Peyer's patch (tissue), 4 donors: ENCODE data around the gene MNX1. TPM values are rescaled to one million over a fixed set of nuclear protein-coding genes. Genes with fewer than 3 reads are reported as not detected.

Experiments used
- DNase-seq, 3 donors: peaks; one replicate each; pipeline ENCODE4 v3.0.0-alpha.2; 2017 to 2019
- H3K27ac ChIP-seq, 4 donors: fragments of 200-600 bp; sonication (generic); one replicate each; pipeline ENCODE4 v1.5.1; 2016 to 2019
- H3K27me3 ChIP-seq, 2 donors: fragments of 200-600 bp; sonication (generic); one replicate each; pipeline ENCODE4 v1.5.1; 2019
- H3K36me3 ChIP-seq, 3 donors: fragments of 200-600 bp; sonication (generic); one replicate each; pipeline ENCODE4 v1.5.1; 2016 to 2019
- H3K4me1 ChIP-seq, 4 donors: fragments of 200-600 bp; sonication (generic); one replicate each; pipeline ENCODE4 v1.5.1; 2016 to 2019
- H3K4me3 ChIP-seq, 4 donors: fragments of 200-600 bp; sonication (generic); 1 replicate in 3 of 4; 2 replicates in 1 of 4; pipeline ENCODE4 v1.5.1; 2016 to 2019; ENCODE audit warnings: mild to moderate bottlenecking in 1 of 4
- H3K9me3 ChIP-seq, 4 donors: fragments of 200-600 bp; sonication (generic); one replicate each; pipeline ENCODE4 v1.5.1; 2016 to 2019; ENCODE audit warnings: mild to moderate bottlenecking in 1 of 4
- POLR2A ChIP-seq, 2 donors: fragments of 450-650 bp; IDR thresholded peaks; one replicate each; pipeline ENCODE4 v1.5.1; 2017; ENCODE audit warnings: antibody characterized with exemption in 2 of 2, mild to moderate bottlenecking in 2 of 2, moderate library complexity in 2 of 2
- total RNA-seq, 4 donors: library from RNA; depleted of rRNA; stranded (reverse); fragments of >200 nt; gene quantifications; one replicate each; pipeline ENCODE4 v1.1.0, GENCODE V29; 2016
- TF ChIP-seq, protein P1 (sequence below), 6 experiments: fragments of 450-650 bp in 4 of 6; fragments of 200-600 bp in 2 of 6; sonication (generic) in 1 of 6; IDR thresholded peaks; one replicate each; pipeline ENCODE4 v1.5.1; 2017 to 2019; ENCODE audit warnings: antibody characterized with exemption in 6 of 6, mild to moderate bottlenecking in 3 of 6, moderate library complexity in 1 of 6

Gene MNX1
- 10 to 100 TPM in 3 of 4 donors, 1 to 10 TPM in 1; 7.4 to 41.9 (median 16.9) TPM for total RNA-seq

DNA sequence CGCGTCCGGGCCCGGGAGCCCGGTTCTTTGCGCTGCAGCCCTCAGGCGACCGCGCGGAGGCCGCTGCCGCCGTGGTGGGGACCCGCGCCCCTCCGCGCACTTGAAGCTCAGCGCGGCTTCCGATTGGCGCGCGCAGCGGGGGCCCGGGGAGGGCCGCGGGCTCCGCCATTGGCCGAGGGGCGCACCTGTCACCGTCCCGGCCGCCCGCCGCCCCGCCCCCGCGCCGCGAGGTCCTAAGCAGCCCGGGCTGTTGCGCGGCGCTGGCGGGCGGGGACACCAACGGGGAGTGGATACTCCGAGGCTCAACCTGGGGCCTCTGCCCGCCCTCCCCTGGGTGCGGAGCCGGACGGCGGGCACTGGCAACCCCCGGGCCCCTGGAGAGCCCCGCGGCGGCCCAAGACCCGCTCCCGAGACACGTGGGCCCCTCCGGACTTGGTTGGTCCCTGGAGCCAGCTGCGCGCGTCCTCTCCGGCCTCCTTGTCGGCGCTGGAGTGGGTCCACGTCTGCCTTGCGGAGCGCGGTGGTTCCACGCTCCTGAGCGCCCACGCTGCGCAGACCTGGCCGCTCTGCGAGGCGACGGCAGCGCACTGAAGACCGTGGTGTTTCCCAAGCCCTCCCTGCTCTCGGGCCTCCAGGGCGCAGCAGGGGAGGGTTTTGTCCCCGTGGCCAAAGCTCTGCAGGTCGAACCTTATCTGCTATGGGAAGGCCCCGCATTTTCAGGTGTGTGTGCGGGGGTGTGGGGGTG is at the start of gene MNX1:
TSS of gene MNX1 (minus strand) at position 76 of the 745 bp plus-strand sequence. CDS start 313 bp downstream, outside the sequence.
- H3K4me1 ChIP-seq: peaks cover 0 to 36% (median 6%) of the 10 kb centered on the region in 4 donors
- TF ChIP-seq, protein P1, sequence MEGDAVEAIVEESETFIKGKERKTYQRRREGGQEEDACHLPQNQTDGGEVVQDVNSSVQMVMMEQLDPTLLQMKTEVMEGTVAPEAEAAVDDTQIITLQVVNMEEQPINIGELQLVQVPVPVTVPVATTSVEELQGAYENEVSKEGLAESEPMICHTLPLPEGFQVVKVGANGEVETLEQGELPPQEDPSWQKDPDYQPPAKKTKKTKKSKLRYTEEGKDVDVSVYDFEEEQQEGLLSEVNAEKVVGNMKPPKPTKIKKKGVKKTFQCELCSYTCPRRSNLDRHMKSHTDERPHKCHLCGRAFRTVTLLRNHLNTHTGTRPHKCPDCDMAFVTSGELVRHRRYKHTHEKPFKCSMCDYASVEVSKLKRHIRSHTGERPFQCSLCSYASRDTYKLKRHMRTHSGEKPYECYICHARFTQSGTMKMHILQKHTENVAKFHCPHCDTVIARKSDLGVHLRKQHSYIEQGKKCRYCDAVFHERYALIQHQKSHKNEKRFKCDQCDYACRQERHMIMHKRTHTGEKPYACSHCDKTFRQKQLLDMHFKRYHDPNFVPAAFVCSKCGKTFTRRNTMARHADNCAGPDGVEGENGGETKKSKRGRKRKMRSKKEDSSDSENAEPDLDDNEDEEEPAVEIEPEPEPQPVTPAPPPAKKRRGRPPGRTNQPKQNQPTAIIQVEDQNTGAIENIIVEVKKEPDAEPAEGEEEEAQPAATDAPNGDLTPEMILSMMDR (IDR thresholded peaks at IDR 0.05): peak in 1 of 6 experiments; percentile 7
- TF ChIP-seq POLR2A (IDR thresholded peaks at IDR 0.05): peak; percentile 68 to 73
- DNase-seq: peak in 2 of 3 donors; percentile 88 to 92
- no peaks in the 10 kb centered on the region for H3K9me3 ChIP-seq
- H3K27me3 ChIP-seq: peaks cover 0 to 39% of the 10 kb centered on the region in 2 donors
- peak within 1 kb of the TSS in 3 of 4 donors; percentile 76 to 90 (median 83) for H3K27ac ChIP-seq
- H3K36me3 ChIP-seq: no peaks in the 10 kb centered on the region
- H3K4me3 ChIP-seq: peak within 1 kb of the TSS; percentile 44 to 78 (median 66)

DNA sequence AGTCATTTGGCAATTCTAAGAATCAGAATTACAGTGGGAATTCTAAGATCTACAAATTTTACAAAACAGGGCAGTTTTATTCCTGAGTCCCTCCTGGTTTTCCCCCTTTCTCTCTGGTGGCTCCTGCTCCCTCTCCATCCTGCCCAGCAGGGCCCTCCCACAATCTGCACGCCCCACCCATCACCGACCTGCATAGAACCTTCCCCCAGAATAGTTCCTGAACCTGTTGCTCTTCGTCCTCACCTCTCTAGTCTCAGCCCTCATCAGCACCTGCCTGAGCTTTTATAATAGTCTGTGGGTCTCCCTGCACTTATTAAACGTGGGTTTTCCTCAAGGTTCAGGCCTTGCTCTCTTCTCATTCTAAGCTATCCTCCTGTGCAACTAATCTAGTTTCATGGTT is 49.1 kb upstream of the MNX1 start:
- peak in 1 of 3 donors; percentile 3 for DNase-seq
- Histone ChIP-seq H3K27me3 (no peaks in the 10 kb centered on the region), H3K4me3 (no peak overlapping the region), H3K36me3 (no peaks in the 10 kb centered on the region), H3K9me3 (peaks cover 0 to 4% (median 2%) of the 10 kb centered on the region in 4 donors), H3K27ac (no peak overlapping the region), H3K4me1 (no peaks in the 10 kb centered on the region)
- TF ChIP-seq, protein P1 (IDR thresholded peaks at IDR 0.05): no peak
- no peak for TF ChIP-seq POLR2A (IDR thresholded peaks at IDR 0.05)

DNA sequence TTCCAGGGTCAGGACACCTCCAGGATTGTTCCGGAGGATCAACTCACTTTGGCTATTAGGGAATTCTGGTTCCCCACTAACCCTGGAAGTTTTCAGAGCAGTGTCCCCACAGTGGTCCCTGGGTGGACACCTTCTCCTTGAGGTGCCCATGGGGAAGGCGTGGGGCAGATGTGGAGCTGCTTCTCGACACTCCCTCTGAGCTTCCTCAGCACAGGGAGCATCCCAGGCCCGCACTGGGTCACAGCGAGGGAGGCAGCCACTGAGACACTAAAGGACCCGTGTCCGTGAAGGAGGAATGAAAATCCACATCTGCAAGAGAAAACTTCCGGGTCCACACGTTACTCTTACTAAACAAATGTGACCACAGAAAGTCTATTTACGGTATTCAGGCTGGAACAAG is 48.2 kb upstream of the MNX1 start:
- Histone ChIP-seq H3K27ac (no peak overlapping the region), H3K27me3 (no peaks in the 10 kb centered on the region), H3K36me3 (no peaks in the 10 kb centered on the region), H3K4me1 (no peaks in the 10 kb centered on the region), H3K9me3 (peaks cover 0 to 4% (median 2%) of the 10 kb centered on the region in 4 donors), H3K4me3 (no peak overlapping the region)
- TF ChIP-seq, protein P1 (IDR thresholded peaks at IDR 0.05): no peak
- TF ChIP-seq POLR2A (IDR thresholded peaks at IDR 0.05): no peak
- DNase-seq: peak in 1 of 3 donors; percentile 22

DNA sequence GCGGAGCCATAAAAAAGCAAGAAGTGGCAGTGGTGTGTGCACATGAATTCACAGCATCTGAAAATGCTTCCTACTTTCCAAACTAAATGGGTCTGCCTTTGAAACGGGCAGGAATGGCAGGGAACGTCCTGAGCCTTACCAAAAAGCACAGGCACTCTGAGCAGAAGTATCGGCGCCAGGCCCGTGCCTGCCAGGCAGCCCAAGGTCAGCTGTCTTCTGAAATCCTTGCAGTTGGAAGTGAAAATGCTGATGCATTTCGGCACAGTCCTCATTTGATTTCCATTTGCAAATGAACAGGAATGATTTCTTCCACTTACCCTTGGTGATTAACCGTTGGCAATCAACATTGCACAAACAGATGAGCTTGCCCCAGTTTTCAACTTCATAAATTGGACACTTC is 47.6 kb upstream of the MNX1 start:
- DNase-seq: peak in 1 of 3 donors; percentile 2

DNA sequence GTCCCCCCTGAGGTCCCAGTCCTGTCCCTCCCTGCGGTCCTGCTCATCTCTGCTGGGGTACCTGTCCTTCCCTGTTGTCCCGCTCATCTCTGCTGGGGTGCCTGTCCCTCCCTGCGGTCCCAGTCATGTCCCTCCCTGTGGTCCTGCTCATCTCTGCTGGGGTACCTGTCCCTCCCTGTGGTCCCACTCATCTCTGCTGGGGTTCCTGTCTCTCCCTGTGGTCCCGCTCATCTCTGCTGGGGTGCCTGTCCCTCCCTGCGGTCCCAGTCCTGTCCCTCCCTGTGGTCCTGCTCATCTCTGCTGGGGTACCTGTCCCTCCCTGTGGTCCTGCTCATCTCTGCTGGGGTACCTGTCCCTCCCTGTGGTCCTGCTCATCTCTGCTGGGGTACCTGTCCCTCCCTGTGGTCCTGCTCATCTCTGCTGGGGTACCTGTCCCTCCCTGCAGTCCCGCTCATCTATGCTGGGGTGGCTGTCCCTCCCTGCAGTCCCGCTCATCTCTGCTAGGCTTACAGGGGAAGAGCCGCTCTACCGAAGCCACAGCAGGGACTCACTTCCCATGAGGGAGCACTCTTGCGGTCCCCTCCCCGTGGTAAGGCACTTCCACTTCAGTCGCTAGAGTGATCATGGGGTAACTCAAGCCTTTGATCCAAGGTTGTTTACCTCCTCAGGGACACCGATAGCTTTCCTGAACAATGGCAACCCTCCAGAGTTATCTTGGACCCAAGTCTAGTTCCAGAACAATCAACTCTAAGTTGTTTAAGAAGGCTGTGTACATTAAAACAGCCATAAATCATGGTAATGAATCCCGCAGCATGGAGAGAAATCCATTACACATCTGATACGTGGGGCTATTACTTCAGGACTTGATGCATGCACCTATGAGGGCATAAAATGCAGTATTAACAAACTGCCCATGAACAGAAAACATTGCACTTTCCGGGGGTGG is 46.8 kb upstream of the MNX1 start:
- peaks cover 0 to 4% (median 2%) of the 10 kb centered on the region in 4 donors for H3K9me3 ChIP-seq
- H3K27me3 ChIP-seq: no peaks in the 10 kb centered on the region
- H3K27ac ChIP-seq: no peak overlapping the region
- DNase-seq: peak in 1 of 3 donors; percentile 25
- H3K36me3 ChIP-seq: no peaks in the 10 kb centered on the region
- no peak overlapping the region for H3K4me3 ChIP-seq
- H3K4me1 ChIP-seq: no peaks in the 10 kb centered on the region
- TF ChIP-seq, protein P1 (IDR thresholded peaks at IDR 0.05): no peak
- no peak for TF ChIP-seq POLR2A (IDR thresholded peaks at IDR 0.05)

More for the DNA sequence above, 47.6 kb upstream of the MNX1 start:
- TF ChIP-seq POLR2A (IDR thresholded peaks at IDR 0.05): no peak
- TF ChIP-seq, protein P1 (IDR thresholded peaks at IDR 0.05): no peak
- Histone ChIP-seq H3K4me1 (no peaks in the 10 kb centered on the region), H3K27me3 (no peaks in the 10 kb centered on the region), H3K27ac (no peak overlapping the region), H3K9me3 (peaks cover 0 to 4% (median 2%) of the 10 kb centered on the region in 4 donors), H3K36me3 (no peaks in the 10 kb centered on the region), H3K4me3 (no peak overlapping the region)
